Testis (tissue), 2 donors: ENCODE data around the gene BLOC1S4.

ENCODE experiments used
- POLR2A ChIP-seq: fragments of 450-650 bp; IDR thresholded peaks from one replicate; pipeline ENCODE4 v1.6.1; 2017; ENCODE audit warnings: antibody characterized with exemption, mild to moderate bottlenecking, moderate library complexity
- TF ChIP-seq, protein P1 (sequence below), 3 experiments: fragments of 450-650 bp in 2 of 3; fragments of 200-600 bp in 1 of 3; sonication (generic) in 1 of 3; IDR thresholded peaks; one replicate each; pipeline ENCODE4 v1.5.1; 2016 to 2019; ENCODE audit warnings: antibody characterized with exemption in 3 of 3, mild to moderate bottlenecking in 2 of 3, moderate library complexity in 1 of 3

DNA sequence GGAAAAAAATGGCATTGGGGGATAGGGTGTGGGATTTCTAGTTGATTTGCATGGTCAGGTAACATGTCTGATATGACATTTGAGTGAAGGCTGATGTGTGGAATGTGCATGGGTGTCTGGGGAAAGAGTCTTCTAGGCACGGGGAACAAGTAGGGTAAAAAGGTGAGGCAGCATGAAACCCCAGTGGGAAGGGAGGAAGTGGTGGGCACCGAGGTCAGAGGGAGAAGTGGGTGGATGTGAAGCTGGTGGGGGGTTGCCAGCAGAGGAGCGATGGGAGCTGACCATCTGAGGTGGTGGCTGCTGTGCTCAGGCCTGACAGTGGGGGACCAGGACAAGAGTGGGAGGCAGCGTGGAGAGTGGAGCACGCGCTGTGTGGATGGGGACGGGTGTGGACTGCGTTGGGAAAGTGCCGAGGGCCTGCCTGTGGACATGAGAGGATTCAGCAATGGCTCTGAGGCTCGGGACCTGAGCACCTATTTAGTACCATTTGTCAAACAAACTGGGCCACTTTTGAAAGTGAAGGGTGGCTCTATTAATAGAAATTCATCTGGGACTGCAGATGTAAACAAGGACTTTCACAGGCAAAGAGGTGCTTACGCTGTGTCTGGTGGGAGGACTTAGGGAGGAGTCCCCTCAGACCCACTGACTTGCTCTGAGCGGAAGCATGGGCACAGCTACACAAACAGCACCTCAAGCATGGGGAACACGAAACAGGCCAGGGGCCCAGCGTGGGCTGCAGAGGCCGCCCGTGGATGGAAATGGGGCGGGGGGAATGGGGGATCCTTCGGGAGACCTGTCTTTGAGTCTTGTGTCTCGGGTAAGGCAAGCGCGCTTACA, 39.0 kb upstream of the BLOC1S4 start:
- TF ChIP-seq, protein P1, sequence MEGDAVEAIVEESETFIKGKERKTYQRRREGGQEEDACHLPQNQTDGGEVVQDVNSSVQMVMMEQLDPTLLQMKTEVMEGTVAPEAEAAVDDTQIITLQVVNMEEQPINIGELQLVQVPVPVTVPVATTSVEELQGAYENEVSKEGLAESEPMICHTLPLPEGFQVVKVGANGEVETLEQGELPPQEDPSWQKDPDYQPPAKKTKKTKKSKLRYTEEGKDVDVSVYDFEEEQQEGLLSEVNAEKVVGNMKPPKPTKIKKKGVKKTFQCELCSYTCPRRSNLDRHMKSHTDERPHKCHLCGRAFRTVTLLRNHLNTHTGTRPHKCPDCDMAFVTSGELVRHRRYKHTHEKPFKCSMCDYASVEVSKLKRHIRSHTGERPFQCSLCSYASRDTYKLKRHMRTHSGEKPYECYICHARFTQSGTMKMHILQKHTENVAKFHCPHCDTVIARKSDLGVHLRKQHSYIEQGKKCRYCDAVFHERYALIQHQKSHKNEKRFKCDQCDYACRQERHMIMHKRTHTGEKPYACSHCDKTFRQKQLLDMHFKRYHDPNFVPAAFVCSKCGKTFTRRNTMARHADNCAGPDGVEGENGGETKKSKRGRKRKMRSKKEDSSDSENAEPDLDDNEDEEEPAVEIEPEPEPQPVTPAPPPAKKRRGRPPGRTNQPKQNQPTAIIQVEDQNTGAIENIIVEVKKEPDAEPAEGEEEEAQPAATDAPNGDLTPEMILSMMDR (IDR thresholded peaks at IDR 0.05) = no peak
- no peak for TF ChIP-seq POLR2A
